ENCODE results near the gene SOX1.

- no peak for TF ChIP-seq POLR2A (IDR thresholded peaks at IDR 0.05; ENCODE audit: low read depth, low read length)
- no peak for TF ChIP-seq POLR2AphosphoS5 (IDR thresholded peaks at IDR 0.05; ENCODE audit: low read depth, low read length)
- no peak for TF ChIP-seq PAX5 (IDR thresholded peaks at IDR 0.05; ENCODE audit: insufficient read depth, low read length, severe bottlenecking)
- TF ChIP-seq SPI1 (IDR thresholded peaks at IDR 0.05; ENCODE audit: low read depth, low read length) = no peak
- TF ChIP-seq TAF1 (IDR thresholded peaks at IDR 0.05; ENCODE audit: low read depth, low read length) = no peak
Observed at GRCh38 chr13:112064222-112064621, 2.7 kb upstream of the SOX1 start.
